ENCODE data around the gene SPARC.

Gene SPARC

GRCh38 chr5:151630088-151630487 lies 56.6 kb downstream of the SPARC start:
- ATAC-seq = no peak
- TF ChIP-seq POU6F1 (CRISPR knock-in tag; IDR thresholded peaks at IDR 0.05; ENCODE audit: borderline replicate concordance, low read depth) (no peak), ISL1 (CRISPR knock-in tag; IDR thresholded peaks at IDR 0.05) (no peak), CSDC2 (CRISPR knock-in tag; IDR thresholded peaks at IDR 0.05) (no peak), ZNF70 (CRISPR knock-in tag; IDR thresholded peaks at IDR 0.05) (no peak), SNAI2 (CRISPR knock-in tag; IDR thresholded peaks at IDR 0.05) (no peak), CSRNP3 (CRISPR knock-in tag; IDR thresholded peaks at IDR 0.05) (no peak), ZC3H10 (CRISPR knock-in tag; IDR thresholded peaks at IDR 0.05) (no peak), ZNF565 (CRISPR knock-in tag; conservative IDR thresholded peaks at IDR 0.05; ENCODE audit: low read depth) (no peak), PPARA (CRISPR knock-in tag; IDR thresholded peaks at IDR 0.05; ENCODE audit: borderline replicate concordance) (no peak), TSHZ2 (CRISPR knock-in tag; IDR thresholded peaks at IDR 0.05) (no peak), ZFP3 (CRISPR knock-in tag; IDR thresholded peaks at IDR 0.05) (no peak), PATZ1 (CRISPR knock-in tag; IDR thresholded peaks at IDR 0.05; ENCODE audit: borderline replicate concordance) (no peak), CREB5 (CRISPR knock-in tag; IDR thresholded peaks at IDR 0.05; ENCODE audit: low read depth) (no peak), ESRRG (CRISPR knock-in tag; IDR thresholded peaks at IDR 0.05) (no peak), GLIS3 (CRISPR knock-in tag; IDR thresholded peaks at IDR 0.05) (no peak), RARB (CRISPR knock-in tag; IDR thresholded peaks at IDR 0.05) (no peak), ZFP30 (CRISPR knock-in tag; IDR thresholded peaks at IDR 0.05) (no peak)

GRCh38 chr5:151628112-151628823 lies 58.4 kb downstream of the SPARC start:
- no peak for TF ChIP-seq ZNF565 (CRISPR knock-in tag; conservative IDR thresholded peaks at IDR 0.05; ENCODE audit: low read depth)
- TF ChIP-seq BACH2 (CRISPR knock-in tag; IDR thresholded peaks at IDR 0.05; ENCODE audit: borderline replicate concordance) = no peak
- TF ChIP-seq CSRNP3 (CRISPR knock-in tag; IDR thresholded peaks at IDR 0.05) = no peak
- no peak for TF ChIP-seq TOX (CRISPR knock-in tag; IDR thresholded peaks at IDR 0.05; ENCODE audit: borderline replicate concordance)
- no peak for TF ChIP-seq PATZ1 (CRISPR knock-in tag; IDR thresholded peaks at IDR 0.05; ENCODE audit: borderline replicate concordance)
- no peak for TF ChIP-seq PPARA (CRISPR knock-in tag; IDR thresholded peaks at IDR 0.05; ENCODE audit: borderline replicate concordance)
- TF ChIP-seq GLIS3 (CRISPR knock-in tag; IDR thresholded peaks at IDR 0.05) = no peak
- TF ChIP-seq CSDC2 (CRISPR knock-in tag; IDR thresholded peaks at IDR 0.05) = no peak
- no peak for TF ChIP-seq TCF4 (CRISPR knock-in tag; IDR thresholded peaks at IDR 0.05; ENCODE audit: borderline replicate concordance)
- TF ChIP-seq POU6F1 (CRISPR knock-in tag; IDR thresholded peaks at IDR 0.05; ENCODE audit: borderline replicate concordance, low read depth) = no peak
- no peak for TF ChIP-seq ISL1 (CRISPR knock-in tag; IDR thresholded peaks at IDR 0.05)
- TF ChIP-seq ZNF70 (CRISPR knock-in tag; IDR thresholded peaks at IDR 0.05) = no peak
- no peak for TF ChIP-seq ZFP30 (CRISPR knock-in tag; IDR thresholded peaks at IDR 0.05)
- TF ChIP-seq ESRRG (CRISPR knock-in tag; IDR thresholded peaks at IDR 0.05) = no peak
- no peak for TF ChIP-seq SNAI2 (CRISPR knock-in tag; IDR thresholded peaks at IDR 0.05)
- TF ChIP-seq ZC3H10 (CRISPR knock-in tag; IDR thresholded peaks at IDR 0.05) = no peak
- no peak for TF ChIP-seq RARB (CRISPR knock-in tag; IDR thresholded peaks at IDR 0.05)
- ATAC-seq = no peak
